Stimulated activated CD4-positive, alpha-beta T cell treated with anti-CD3 and anti-CD28 coated beads, Interleukin-15, amount 100 ng/mL, for 24 hours (primary cell): ENCODE data around the gene PCDHGA11.
"Not testable (repeated sequence)": the region's sequence is repeated elsewhere in the genome, so short reads cannot be mapped to it uniquely, and the experiment has no call there.

ENCODE experiments used
- DNase-seq: peaks from one replicate; pipeline ENCODE4 v3.0.0-alpha.2; 2020

Gene PCDHGA11

DNA sequence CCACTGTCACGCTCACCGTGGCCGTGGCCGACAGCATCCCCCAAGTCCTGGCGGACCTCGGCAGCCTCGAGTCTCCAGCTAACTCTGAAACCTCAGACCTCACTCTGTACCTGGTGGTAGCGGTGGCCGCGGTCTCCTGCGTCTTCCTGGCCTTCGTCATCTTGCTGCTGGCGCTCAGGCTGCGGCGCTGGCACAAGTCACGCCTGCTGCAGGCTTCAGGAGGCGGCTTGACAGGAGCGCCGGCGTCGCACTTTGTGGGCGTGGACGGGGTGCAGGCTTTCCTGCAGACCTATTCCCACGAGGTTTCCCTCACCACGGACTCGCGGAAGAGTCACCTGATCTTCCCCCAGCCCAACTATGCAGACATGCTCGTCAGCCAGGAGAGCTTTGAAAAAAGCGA, 11.9 kb downstream of the PCDHGA11 start:
- not testable (repeated sequence) for DNase-seq

DNA sequence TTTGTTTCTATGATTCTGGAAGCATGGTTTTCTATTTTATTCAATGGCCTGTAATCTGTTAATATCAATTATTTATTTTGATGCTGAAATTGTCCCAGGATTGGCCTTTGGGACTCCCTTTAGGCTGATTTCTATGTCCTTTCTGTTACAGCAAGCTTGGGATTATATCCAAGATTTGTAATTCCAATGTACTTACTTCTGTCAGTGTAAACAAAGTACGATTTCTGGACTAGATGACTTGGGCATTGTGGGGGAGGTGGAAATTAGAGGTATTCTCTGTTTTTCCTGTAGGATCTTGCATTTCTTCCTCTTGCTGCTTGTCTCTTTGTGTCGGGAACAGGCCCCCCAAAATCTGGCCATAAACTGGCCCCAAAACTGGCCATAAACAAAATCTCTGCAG, 13.2 kb downstream of the PCDHGA11 start:
- no peak for DNase-seq

DNA sequence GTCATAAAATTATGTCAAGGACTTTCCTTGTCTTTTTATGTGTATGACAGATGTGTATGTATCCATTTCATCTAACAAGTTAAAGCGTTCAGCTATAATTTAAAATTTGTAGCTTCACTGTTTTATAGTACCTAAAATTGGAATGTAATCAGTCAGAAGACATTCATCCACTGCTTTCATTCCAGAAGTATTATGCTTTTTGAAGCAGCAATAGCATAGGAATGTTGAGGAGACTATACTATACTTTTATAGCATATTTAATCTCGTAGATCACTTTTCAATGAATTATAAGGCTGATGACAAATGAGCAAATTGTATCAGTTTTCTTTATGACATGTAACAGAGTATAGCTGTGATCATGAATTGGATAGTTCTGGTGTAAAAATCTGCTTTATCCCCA, 16.4 kb downstream of the PCDHGA11 start:
- DNase-seq, result no peak

DNA sequence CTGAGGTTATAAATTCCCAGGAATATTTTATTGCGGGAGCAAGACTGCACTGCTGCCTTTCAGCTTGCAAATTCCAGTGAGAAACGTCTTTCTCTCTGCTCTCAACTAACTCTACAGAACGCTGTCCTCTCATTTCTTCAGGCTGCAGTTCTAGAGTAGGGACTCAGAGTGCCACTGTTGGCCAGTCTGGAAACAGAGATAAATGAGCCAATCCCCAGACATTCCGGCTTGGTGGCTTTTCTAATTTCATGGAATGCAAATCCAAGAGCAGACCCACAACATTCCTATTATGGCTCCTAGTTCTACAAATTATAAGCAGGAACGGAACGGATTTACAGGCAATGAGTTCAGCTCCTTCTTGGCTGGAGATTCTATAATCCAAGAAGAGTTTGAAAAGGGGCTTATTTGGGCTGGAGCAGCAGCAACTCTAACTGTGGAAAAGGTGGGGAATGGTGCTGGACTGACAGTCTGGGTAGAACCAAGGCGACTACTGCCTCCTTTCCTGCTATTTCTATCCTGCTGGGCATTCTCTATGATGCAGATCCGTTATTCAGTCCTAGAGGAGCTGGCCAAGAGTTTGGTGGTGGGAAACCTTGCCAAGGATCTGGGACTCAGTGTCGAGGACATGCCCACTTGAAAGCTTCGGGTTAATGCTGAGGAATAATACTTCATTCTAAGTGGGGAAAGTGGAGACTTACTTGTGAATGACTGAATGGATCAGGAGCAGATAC, 18.7 kb downstream of the PCDHGA11 start:
- DNase-seq, result no peak

DNA sequence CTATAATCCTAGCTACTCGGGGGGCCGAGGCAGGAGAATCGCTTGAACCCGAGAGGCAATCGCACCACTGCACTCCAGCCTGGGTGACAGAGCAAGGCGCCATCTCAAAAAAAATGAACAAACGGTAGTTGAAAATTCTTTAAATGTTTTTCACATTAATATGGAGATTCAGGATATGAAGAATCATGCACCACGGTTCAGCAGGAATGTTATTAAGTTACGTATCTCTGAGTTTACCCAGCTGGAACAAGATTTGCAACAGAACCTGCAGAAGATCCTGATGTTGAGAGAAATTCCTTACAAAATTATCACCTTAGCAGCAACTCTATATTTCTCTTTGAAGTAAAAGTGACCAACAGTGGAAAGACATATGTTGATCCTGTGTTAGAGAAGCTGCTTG, 19.5 kb downstream of the PCDHGA11 start:
- no peak for DNase-seq

DNA sequence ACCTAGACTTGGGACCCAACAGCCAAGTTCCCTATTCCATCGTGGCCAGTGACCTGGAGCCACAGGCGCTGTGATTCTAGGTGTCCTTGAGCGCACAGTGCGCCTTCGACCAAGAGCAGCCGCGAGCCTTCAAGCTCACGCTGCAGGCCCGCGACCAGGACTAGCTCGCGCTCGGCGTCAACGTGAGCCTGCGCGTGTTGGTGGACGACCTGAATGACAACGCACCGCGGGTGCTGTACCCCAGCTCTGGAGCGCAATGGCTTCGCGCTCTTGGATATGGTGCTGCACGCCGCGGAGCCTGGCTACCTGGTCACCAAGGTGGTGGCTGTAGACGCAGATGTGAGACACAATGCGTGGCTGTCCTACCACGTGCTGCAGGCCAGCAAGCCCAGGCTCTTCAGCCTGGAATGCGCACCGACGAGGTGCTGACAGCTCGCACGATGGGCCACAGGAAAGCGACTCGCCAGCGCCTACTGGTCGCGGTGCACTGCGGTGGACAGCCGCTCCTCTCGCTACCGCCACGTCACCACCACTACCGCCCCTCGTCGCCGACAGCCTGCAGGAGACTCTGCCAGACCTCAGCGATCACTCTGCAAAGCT, 20.8 kb downstream of the PCDHGA11 start:
- no peak for DNase-seq

DNA sequence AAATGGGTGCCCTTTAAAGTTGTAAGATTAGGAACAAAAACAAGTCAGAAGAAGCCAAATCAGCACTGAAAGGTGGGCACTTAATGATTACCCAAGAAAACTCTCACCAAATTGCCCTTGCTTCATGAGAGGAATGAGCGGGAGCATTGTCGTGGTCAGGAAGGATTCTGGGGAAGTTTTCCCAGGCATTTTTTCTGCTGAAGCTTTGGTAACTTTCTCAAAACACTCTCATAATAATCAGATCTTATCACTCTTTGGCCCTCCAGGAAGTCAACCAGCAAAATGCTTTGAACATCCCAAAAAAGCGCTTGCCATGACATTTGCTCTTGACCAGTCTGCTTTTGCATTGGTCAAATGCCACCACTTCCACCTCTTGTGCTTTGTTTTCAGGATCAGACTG, 44.5 kb downstream of the PCDHGA11 start:
- no peak for DNase-seq
